GM21447 (cell line): ENCODE data around the gene RELN.
"Not testable (repeated sequence)": the region's sequence is repeated elsewhere in the genome, so short reads cannot be mapped to it uniquely, and the experiment has no call there.

Experiments used
- ATAC-seq: cut with Tn5 transposase; IDR thresholded peaks from one replicate; pipeline ENCODE4 v1.9.1; 2021; ENCODE audit not compliant: unreplicated experiment

Gene RELN

GRCh38 chr7:103947026-103947655, 42.3 kb downstream of the RELN start:
- ATAC-seq = no peak

GRCh38 chr7:103944230-103944900, 45.1 kb downstream of the RELN start:
- ATAC-seq = no peak

GRCh38 chr7:103941976-103942375, 47.5 kb downstream of the RELN start:
- ATAC-seq = no peak

GRCh38 chr7:103940382-103941268, 48.8 kb downstream of the RELN start:
- no peak for ATAC-seq

- ATAC-seq = no peak
These were observed 51.8 kb downstream of the RELN start for GRCh38 chr7:103937680-103938079.

GRCh38 chr7:103936558-103936957, 52.9 kb downstream of the RELN start:
- ATAC-seq = no peak

- no peak for ATAC-seq
These were observed 55.0 kb downstream of the RELN start for GRCh38 chr7:103934508-103934907.

GRCh38 chr7:103932389-103932788, 57.1 kb downstream of the RELN start:
- no peak for ATAC-seq

- ATAC-seq = no peak
These were observed 59.6 kb downstream of the RELN start for GRCh38 chr7:103929901-103930311.

- ATAC-seq = no peak
These were observed 60.9 kb downstream of the RELN start for GRCh38 chr7:103928581-103928980.

GRCh38 chr7:103924184-103924583, 65.3 kb downstream of the RELN start:
- no peak for ATAC-seq

- ATAC-seq = no peak
These were observed 67.1 kb downstream of the RELN start for GRCh38 chr7:103922407-103922806.

- ATAC-seq = no peak
These were observed 67.8 kb downstream of the RELN start for GRCh38 chr7:103921692-103922091.

GRCh38 chr7:103919272-103919868, 70.1 kb downstream of the RELN start:
- ATAC-seq = no peak

- no peak for ATAC-seq
These were observed 70.7 kb downstream of the RELN start for GRCh38 chr7:103918631-103919271.

- ATAC-seq = no peak
These were observed 73.6 kb downstream of the RELN start for GRCh38 chr7:103915680-103916357.

- no peak for ATAC-seq
These were observed 75.1 kb downstream of the RELN start for GRCh38 chr7:103914147-103914899.

GRCh38 chr7:103912891-103913605, 76.4 kb downstream of the RELN start:
- no peak for ATAC-seq

- ATAC-seq = not testable (repeated sequence)
These were observed 78.4 kb downstream of the RELN start for GRCh38 chr7:103911015-103911414.
